Progenitor cell of endocrine pancreas (in vitro differentiated cells): ENCODE results near the gene DHTKD1. TPM values are rescaled to one million over a fixed set of nuclear protein-coding genes. Genes with fewer than 3 reads are reported as not detected.
A peak's percentile ranks its signal among the peaks of the same experiment; 100 is the strongest.
"Not testable (repeated sequence)": the region's sequence is repeated elsewhere in the genome, so short reads cannot be mapped to it uniquely, and the experiment has no call there.

Experiments
- DNase-seq: peaks from one replicate; pipeline ENCODE4 v3.0.0; 2021; ENCODE audit warnings: low spot score; ENCODE audit not compliant: unreplicated experiment
- H3K27ac Mint-ChIP-seq: 2 replicates; pipeline ENCODE4 v1.8.0; 2021; ENCODE audit warnings: mild to moderate bottlenecking, moderate library complexity, mixed read lengths
- H3K27me3 Mint-ChIP-seq: 2 replicates; pipeline ENCODE4 v1.8.0; 2021; ENCODE audit warnings: mixed read lengths
- H3K36me3 Mint-ChIP-seq: 2 replicates; pipeline ENCODE4 v1.8.0; 2022; ENCODE audit warnings: mixed read lengths; ENCODE audit not compliant: insufficient read depth
- H3K4me1 Mint-ChIP-seq: 2 replicates; pipeline ENCODE4 v1.8.0; 2021; ENCODE audit warnings: low read depth, mixed read lengths
- H3K4me3 Mint-ChIP-seq: 2 replicates; pipeline ENCODE4 v1.8.0; 2021; ENCODE audit warnings: low read depth, mild to moderate bottlenecking, moderate library complexity, mixed read lengths
- H3K9me3 Mint-ChIP-seq: 2 replicates; pipeline ENCODE4 v1.8.0; 2021; ENCODE audit warnings: low read depth, mixed read lengths
- CTCF ChIP-seq: fragments of 200-600 bp; sonication (generic); IDR thresholded peaks from one replicate; pipeline ENCODE4 v1.5.0; 2021; ENCODE audit warnings: antibody characterized with exemption, mild to moderate bottlenecking; ENCODE audit not compliant: unreplicated experiment
- total RNA-seq: library from RNA; stranded (reverse); gene quantifications from 2 replicates; pipeline ENCODE4 v1.2.1, GENCODE V29; 2021

Gene DHTKD1
- total RNA-seq, 1 donor from 2014 or later, result 44.5 TPM

GRCh38 chr10:12067336-12067735 lies 1.4 kb upstream of the DHTKD1 start:
- H3K4me1 Mint-ChIP-seq, result peaks cover 15% of the 10 kb centered on the region
- no peak overlapping the region for H3K4me3 Mint-ChIP-seq
- H3K27me3 Mint-ChIP-seq, result no peaks in the 10 kb centered on the region
- peak overlapping the region; percentile 52 for H3K27ac Mint-ChIP-seq
- no peak for DNase-seq
- H3K36me3 Mint-ChIP-seq, result no peaks in the 10 kb centered on the region
- H3K9me3 Mint-ChIP-seq, result no peaks in the 10 kb centered on the region
- no peak for TF ChIP-seq CTCF

- not testable (repeated sequence) for H3K27ac Mint-ChIP-seq, H3K36me3 Mint-ChIP-seq, DNase-seq, H3K9me3 Mint-ChIP-seq, H3K4me1 Mint-ChIP-seq, H3K4me3 Mint-ChIP-seq, H3K27me3 Mint-ChIP-seq
Measured at GRCh38 chr10:12071441-12071840, 2.7 kb downstream of the DHTKD1 start.

- TF ChIP-seq CTCF, result no peak
- DNase-seq, result no peak
- Mint-ChIP-seq H3K27me3 (no peaks in the 10 kb centered on the region), H3K9me3 (no peaks in the 10 kb centered on the region), H3K4me3 (no peak overlapping the region), H3K36me3 (peaks cover 2% of the 10 kb centered on the region), H3K4me1 (peaks cover 9% of the 10 kb centered on the region), H3K27ac (no peak overlapping the region)
Measured at GRCh38 chr10:12073526-12073925, 4.8 kb downstream of the DHTKD1 start.

GRCh38 chr10:12077580-12078180 lies 8.9 kb downstream of the DHTKD1 start:
- H3K4me3 Mint-ChIP-seq, result no peak overlapping the region
- no peak for DNase-seq
- no peaks in the 10 kb centered on the region for H3K4me1 Mint-ChIP-seq
- no peaks in the 10 kb centered on the region for H3K9me3 Mint-ChIP-seq
- peaks cover 7% of the 10 kb centered on the region for H3K36me3 Mint-ChIP-seq
- H3K27me3 Mint-ChIP-seq, result no peaks in the 10 kb centered on the region
- H3K27ac Mint-ChIP-seq, result no peak overlapping the region
- TF ChIP-seq CTCF, result no peak

- DNase-seq, result no peak
- H3K27ac Mint-ChIP-seq, result no peak overlapping the region
- H3K4me3 Mint-ChIP-seq, result no peak overlapping the region
- H3K9me3 Mint-ChIP-seq, result no peaks in the 10 kb centered on the region
- H3K4me1 Mint-ChIP-seq, result no peaks in the 10 kb centered on the region
- H3K36me3 Mint-ChIP-seq, result peaks cover 12% of the 10 kb centered on the region
- no peak for TF ChIP-seq CTCF
- no peaks in the 10 kb centered on the region for H3K27me3 Mint-ChIP-seq
Measured at GRCh38 chr10:12081470-12081869, 12.7 kb downstream of the DHTKD1 start.

GRCh38 chr10:12081879-12082557 lies 13.3 kb downstream of the DHTKD1 start:
- Mint-ChIP-seq H3K9me3 (no peaks in the 10 kb centered on the region), H3K4me3 (no peak overlapping the region), H3K27me3 (no peaks in the 10 kb centered on the region), H3K4me1 (no peaks in the 10 kb centered on the region), H3K27ac (no peak overlapping the region), H3K36me3 (peaks cover 12% of the 10 kb centered on the region)
- TF ChIP-seq CTCF, result no peak
- DNase-seq, result no peak
